ENCODE data around the gene CD19. TPM values are rescaled to one million over a fixed set of nuclear protein-coding genes. Genes with fewer than 3 reads are reported as not detected.
"Not testable (repeated sequence)": the region's sequence is repeated elsewhere in the genome, so short reads cannot be mapped to it uniquely, and the experiment has no call there.

CD19 gene
- total RNA-seq, 1 donor from 2014 or later = 0.18 TPM

- Mint-ChIP-seq H3K36me3 (ENCODE audit: low read depth) (peaks cover 80% of the 10 kb centered on the region), H3K4me3 (ENCODE audit: low read depth) (no peak overlapping the region), H3K4me1 (ENCODE audit: low read depth) (peaks cover 7% of the 10 kb centered on the region), H3K9me3 (no peaks in the 10 kb centered on the region), H3K27me3 (ENCODE audit: low read depth) (no peaks in the 10 kb centered on the region), H3K27ac (no peak overlapping the region)
- DNase-seq (ENCODE audit: low spot score) = no peak
- intact Hi-C loops (cut with micrococcal nuclease) = no loop called here
Observed at GRCh38 chr16:28958216-28958615, 26.4 kb downstream of the CD19 start.

DNA sequence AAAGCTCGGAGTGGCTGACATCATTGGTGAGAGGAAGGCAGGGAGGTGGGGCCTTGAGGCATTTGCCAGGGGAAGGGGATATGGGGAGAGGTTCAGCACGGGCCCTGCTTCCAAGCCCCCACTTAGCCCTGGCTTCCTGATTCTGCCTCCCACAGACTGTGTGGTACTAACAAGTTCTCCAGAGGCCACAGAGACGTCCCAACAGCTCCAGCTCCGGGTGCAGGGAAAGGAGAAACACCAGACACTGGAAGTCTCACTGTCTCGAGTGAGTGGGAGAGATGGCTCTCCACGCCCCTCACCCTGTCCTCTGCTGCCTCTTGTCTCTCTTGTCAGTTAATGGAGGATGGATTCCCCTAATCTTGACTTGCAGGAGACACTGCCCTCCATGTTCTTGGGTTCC, 27.1 kb downstream of the CD19 start:
- Mint-ChIP-seq H3K4me1 (ENCODE audit: low read depth) (peaks cover 5% of the 10 kb centered on the region), H3K27me3 (ENCODE audit: low read depth) (no peaks in the 10 kb centered on the region), H3K36me3 (ENCODE audit: low read depth) (peaks cover 80% of the 10 kb centered on the region), H3K27ac (no peak overlapping the region), H3K4me3 (ENCODE audit: low read depth) (no peak overlapping the region), H3K9me3 (no peaks in the 10 kb centered on the region)
- intact Hi-C loops (cut with micrococcal nuclease) = no loop called here
- no peak for DNase-seq (ENCODE audit: low spot score)

DNA sequence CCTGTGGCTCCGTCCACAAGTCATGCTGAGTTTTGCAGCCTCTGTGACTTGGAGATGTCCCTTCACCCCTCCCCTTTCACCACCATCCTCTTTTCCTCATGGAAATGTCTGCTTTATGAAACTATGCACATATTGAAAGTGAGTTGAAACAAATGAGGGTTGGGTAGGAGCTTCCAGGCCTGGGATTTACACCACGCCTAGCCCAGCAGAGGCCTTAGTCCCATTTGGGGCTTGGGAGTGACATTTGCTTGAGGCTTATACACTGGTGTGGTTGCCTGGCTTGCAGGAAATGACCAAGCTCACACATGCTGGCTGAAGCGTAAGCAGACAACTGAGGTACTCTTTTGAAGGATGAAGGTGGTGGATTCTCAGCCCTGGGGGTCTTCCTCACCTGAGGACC, 32.3 kb downstream of the CD19 start:
- Mint-ChIP-seq H3K9me3 (no peaks in the 10 kb centered on the region), H3K4me3 (ENCODE audit: low read depth) (no peak overlapping the region), H3K4me1 (ENCODE audit: low read depth) (no peaks in the 10 kb centered on the region), H3K27ac (no peak overlapping the region), H3K27me3 (ENCODE audit: low read depth) (no peaks in the 10 kb centered on the region), H3K36me3 (ENCODE audit: low read depth) (peaks cover 60% of the 10 kb centered on the region)
- intact Hi-C loops (cut with micrococcal nuclease) = no loop called here
- DNase-seq (ENCODE audit: low spot score) = no peak

- no peak overlapping the region for H3K27ac Mint-ChIP-seq
Observed at GRCh38 chr16:28964496-28964895, 32.7 kb downstream of the CD19 start.

GRCh38 chr16:28967156-28967555, 35.4 kb downstream of the CD19 start:
- Mint-ChIP-seq H3K36me3 (ENCODE audit: low read depth) (peaks cover 35% of the 10 kb centered on the region), H3K27me3 (ENCODE audit: low read depth) (no peaks in the 10 kb centered on the region), H3K9me3 (no peaks in the 10 kb centered on the region), H3K27ac (no peak overlapping the region), H3K4me1 (ENCODE audit: low read depth) (no peaks in the 10 kb centered on the region), H3K4me3 (ENCODE audit: low read depth) (no peak overlapping the region)
- no peak for DNase-seq (ENCODE audit: low spot score)
- intact Hi-C loops (cut with micrococcal nuclease) = no loop called here

More at GRCh38 chr16:28964496-28964895, 32.7 kb downstream of the CD19 start:
- no peak for DNase-seq (ENCODE audit: low spot score)
- intact Hi-C loops (cut with micrococcal nuclease) = no loop called here
- no peaks in the 10 kb centered on the region for H3K4me1 Mint-ChIP-seq (ENCODE audit: low read depth)
- no peak overlapping the region for H3K4me3 Mint-ChIP-seq (ENCODE audit: low read depth)
- H3K9me3 Mint-ChIP-seq = no peaks in the 10 kb centered on the region
- peaks cover 56% of the 10 kb centered on the region for H3K36me3 Mint-ChIP-seq (ENCODE audit: low read depth)
- no peaks in the 10 kb centered on the region for H3K27me3 Mint-ChIP-seq (ENCODE audit: low read depth)

DNA sequence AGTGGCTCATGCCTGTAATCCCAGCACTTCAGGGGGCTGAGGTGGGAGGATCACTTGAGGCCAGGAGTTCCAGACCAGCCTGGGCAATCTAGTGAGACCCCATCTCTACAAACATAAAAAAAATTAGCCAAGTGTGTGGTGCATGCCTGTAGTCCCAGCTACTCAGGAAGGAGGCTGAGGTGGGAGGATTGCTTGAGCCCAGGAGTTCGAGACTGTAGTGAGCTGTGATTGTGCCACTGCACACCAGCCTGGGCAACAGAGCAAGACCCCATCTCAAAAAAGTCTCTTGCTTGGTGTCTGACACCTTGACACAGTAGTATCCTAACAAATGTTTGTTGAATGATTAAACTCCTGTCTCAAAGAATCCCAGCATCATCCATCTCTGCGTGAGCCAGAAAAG, 37.9 kb downstream of the CD19 start:
- H3K36me3 Mint-ChIP-seq (ENCODE audit: low read depth) = peaks cover 12% of the 10 kb centered on the region
- intact Hi-C loops (cut with micrococcal nuclease) = loop anchor here (5.0 kb wide), 1 partner anchor 38 kb away; no protein-coding TSS in a partner anchor
- not testable (repeated sequence) for H3K9me3 Mint-ChIP-seq; H3K27ac Mint-ChIP-seq; DNase-seq (ENCODE audit: low spot score); H3K4me3 Mint-ChIP-seq (ENCODE audit: low read depth); H3K27me3 Mint-ChIP-seq (ENCODE audit: low read depth); H3K4me1 Mint-ChIP-seq (ENCODE audit: low read depth)

GRCh38 chr16:28974007-28974436, 42.3 kb downstream of the CD19 start:
- Mint-ChIP-seq H3K4me3 (ENCODE audit: low read depth) (peak overlapping the region; percentile 97), H3K9me3 (no peaks in the 10 kb centered on the region), H3K4me1 (ENCODE audit: low read depth) (peaks cover 18% of the 10 kb centered on the region), H3K27ac (peak overlapping the region; percentile 95), H3K27me3 (ENCODE audit: low read depth) (no peaks in the 10 kb centered on the region), H3K36me3 (ENCODE audit: low read depth) (peaks cover 8% of the 10 kb centered on the region)
- peak; percentile 19 for DNase-seq (ENCODE audit: low spot score)
- intact Hi-C loops (cut with micrococcal nuclease) = loop anchor here (2.0 to 5.0 kb wide), 3 partner anchors 23 to 55 kb away; partner anchors contain the start of gene NFATC2IP

DNA sequence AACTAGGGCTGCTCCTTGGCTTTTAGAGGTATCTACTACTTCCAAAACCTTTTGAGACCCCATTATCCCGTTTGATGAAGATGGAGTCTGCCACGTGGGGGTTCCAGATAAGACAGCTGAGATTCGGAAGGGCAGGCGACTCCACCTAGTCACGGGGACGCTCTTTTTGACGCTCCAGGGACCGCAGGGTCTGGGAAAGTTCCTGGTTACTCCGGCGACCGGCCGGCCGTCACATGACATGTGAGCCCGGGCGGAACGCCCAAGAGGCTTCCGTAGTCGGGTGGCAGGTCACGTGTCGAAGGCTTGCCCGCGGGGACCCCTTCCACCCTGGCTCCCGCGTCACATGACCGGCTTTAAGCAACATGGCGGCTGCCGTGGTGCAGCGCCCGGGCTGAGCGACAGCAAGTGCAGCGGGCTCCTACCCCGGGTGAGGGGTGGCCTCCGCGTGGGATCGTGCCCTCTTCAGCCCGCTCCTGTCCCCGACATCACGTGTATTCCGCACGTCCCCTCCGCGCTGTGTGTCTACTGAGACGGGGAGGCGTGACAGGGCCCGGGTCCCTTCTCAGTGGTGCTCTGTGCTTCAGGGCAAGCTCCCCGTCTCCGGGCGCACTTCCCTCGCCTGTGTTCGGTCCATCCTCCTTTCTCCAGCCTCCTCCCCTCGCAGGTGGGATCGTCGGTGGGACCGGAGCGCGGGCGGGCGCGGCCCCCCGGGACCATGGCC, 42.8 kb downstream of the CD19 start, which contains the start of gene SPNS1:
Gene SPNS1 (plus strand): TSS at position 342 of the 721 bp plus-strand sequence. CDS start 374 bp downstream, at position 716.
- Mint-ChIP-seq H3K36me3 (ENCODE audit: low read depth) (peaks cover 8% of the 10 kb centered on the region), H3K27ac (peak within 1 kb of the TSS; percentile 95), H3K9me3 (no peaks in the 10 kb centered on the region), H3K4me1 (ENCODE audit: low read depth) (peaks cover 18% of the 10 kb centered on the region), H3K27me3 (ENCODE audit: low read depth) (no peaks in the 10 kb centered on the region), H3K4me3 (ENCODE audit: low read depth) (peak within 1 kb of the TSS; percentile 97)
- intact Hi-C loops (cut with micrococcal nuclease) = loop anchor here (2.0 to 5.0 kb wide), 3 partner anchors 24 to 54 kb away; partner anchors contain the start of gene NFATC2IP
- peak; percentile 92 for DNase-seq (ENCODE audit: low spot score)

GRCh38 chr16:28975158-28975599, 43.4 kb downstream of the CD19 start:
- H3K36me3 Mint-ChIP-seq (ENCODE audit: low read depth) = peaks cover 8% of the 10 kb centered on the region
- peak overlapping the region; percentile 97 for H3K4me3 Mint-ChIP-seq (ENCODE audit: low read depth)
- DNase-seq (ENCODE audit: low spot score) = no peak
- intact Hi-C loops (cut with micrococcal nuclease) = loop anchor here (2.0 kb wide), 2 partner anchors 24 to 54 kb away; partner anchors contain the start of gene NFATC2IP
- no peaks in the 10 kb centered on the region for H3K27me3 Mint-ChIP-seq (ENCODE audit: low read depth)
- peak overlapping the region; percentile 95 for H3K27ac Mint-ChIP-seq
- H3K9me3 Mint-ChIP-seq = no peaks in the 10 kb centered on the region
- H3K4me1 Mint-ChIP-seq (ENCODE audit: low read depth) = peaks cover 18% of the 10 kb centered on the region

DNA sequence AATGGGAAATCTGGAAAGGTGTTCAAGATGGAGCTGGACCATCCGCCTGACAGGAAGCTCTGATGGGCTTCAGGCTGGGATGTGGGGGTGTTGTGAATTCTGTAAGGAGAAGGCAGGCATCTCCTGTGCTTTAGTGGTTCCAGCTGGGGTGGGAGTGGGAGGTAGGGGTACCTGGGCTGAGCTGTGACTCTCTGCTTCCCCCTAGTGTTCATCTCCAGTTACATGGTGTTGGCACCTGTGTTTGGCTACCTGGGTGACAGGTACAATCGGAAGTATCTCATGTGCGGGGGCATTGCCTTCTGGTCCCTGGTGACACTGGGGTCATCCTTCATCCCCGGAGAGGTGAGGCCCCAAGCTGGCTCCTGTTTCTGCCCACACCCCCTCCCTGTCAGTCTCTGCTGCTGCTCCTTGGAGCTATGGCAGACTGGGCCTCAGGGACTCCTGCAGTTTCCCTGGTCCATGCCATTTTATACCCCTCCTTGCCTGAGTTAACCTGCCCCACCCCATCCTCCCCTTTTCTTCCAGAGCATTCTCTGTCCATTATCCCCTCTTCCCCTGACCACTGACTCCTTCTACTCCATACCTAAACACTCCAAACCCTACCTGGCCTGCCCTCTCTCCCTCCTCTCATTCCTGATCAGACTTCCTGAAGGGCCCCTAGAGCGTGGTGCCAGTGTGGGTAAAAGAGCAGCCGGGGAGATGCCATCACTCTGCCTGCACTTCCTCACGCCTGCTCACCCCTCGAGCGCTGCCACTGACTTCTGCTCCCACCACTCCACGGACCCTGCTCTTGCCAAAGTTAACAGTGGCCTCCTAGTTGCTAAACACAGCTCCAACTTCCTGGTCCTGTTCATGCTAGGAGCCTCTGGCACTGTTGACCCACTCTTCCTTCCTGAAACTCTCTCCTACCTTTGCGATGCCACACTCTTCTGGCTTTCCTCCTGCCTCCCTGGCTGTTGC, 46.2 kb downstream of the CD19 start:
- Mint-ChIP-seq H3K4me3 (ENCODE audit: low read depth) (no peak overlapping the region), H3K36me3 (ENCODE audit: low read depth) (peaks cover 31% of the 10 kb centered on the region), H3K9me3 (peaks cover 9% of the 10 kb centered on the region), H3K4me1 (ENCODE audit: low read depth) (peaks cover 18% of the 10 kb centered on the region), H3K27ac (no peak overlapping the region), H3K27me3 (ENCODE audit: low read depth) (no peaks in the 10 kb centered on the region)
- intact Hi-C loops (cut with micrococcal nuclease) = no loop called here
- DNase-seq (ENCODE audit: low spot score) = no peak

DNA sequence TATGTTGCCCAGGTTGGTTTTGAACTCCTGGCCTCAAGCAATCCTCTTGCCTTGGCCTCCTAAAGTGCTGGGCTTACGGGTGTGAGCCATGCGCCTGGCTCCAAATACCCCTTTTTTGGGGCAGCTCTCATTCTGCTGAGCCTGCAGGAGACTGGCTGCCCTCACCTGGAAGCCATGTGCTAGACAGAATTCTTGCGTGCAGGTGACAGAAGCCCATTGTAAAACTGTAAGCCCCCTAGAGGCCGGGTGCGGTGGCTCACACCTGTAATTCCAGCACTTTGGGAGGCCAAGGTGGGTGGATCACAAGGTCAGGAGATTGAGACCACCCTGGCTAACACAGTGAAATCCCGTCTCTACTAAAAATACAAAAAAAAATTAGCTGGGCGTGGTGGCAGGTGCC, 48.6 kb downstream of the CD19 start:
- peaks cover 47% of the 10 kb centered on the region for H3K36me3 Mint-ChIP-seq (ENCODE audit: low read depth)
- intact Hi-C loops (cut with micrococcal nuclease) = not testable (repeated sequence)

DNA sequence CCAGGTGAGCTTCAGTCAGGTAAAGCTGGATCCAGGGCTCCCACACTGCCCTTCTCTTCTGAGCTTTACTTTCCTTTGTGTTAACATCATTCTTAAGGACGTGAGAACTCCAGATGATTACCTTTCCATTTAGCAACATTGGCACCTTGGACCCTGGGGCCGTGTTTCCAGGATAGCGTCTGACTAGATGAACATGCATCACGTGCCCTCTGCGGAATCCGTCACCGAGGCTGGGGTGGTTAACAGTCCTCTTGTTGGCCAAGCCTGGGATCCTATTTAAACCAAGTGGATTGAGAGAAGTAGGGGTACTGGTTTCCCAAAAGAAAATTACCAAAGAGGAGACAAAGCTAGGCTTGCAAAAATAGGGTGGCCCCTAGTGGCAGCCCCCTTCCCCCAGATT, 49.2 kb downstream of the CD19 start:
- intact Hi-C loops (cut with micrococcal nuclease) = no loop called here
- Mint-ChIP-seq H3K27ac (no peak overlapping the region), H3K36me3 (ENCODE audit: low read depth) (peaks cover 53% of the 10 kb centered on the region), H3K9me3 (peaks cover 9% of the 10 kb centered on the region), H3K27me3 (ENCODE audit: low read depth) (no peaks in the 10 kb centered on the region), H3K4me3 (ENCODE audit: low read depth) (no peak overlapping the region), H3K4me1 (ENCODE audit: low read depth) (peaks cover 22% of the 10 kb centered on the region)
- no peak for DNase-seq (ENCODE audit: low spot score)

More for the DNA sequence above, 48.6 kb downstream of the CD19 start:
- not testable (repeated sequence) for H3K4me3 Mint-ChIP-seq (ENCODE audit: low read depth); H3K9me3 Mint-ChIP-seq; H3K27me3 Mint-ChIP-seq (ENCODE audit: low read depth); H3K27ac Mint-ChIP-seq; DNase-seq (ENCODE audit: low spot score)
- H3K4me1 Mint-ChIP-seq (ENCODE audit: low read depth) = peaks cover 27% of the 10 kb centered on the region

Measured in activated T-helper 2 cell treated with anti-CD3 and anti-CD28 coated beads, Interferon-gamma antibody, Interleukin-2, Interleukin-4, amounts not matched to agents 10 μg/mL and 5 μg/mL and 100 μg/mL, durations not matched to agents 14 hours and 24 hours and 36 hours (primary cell).